ENCODE results near the gene PHLDB3. TPM values are rescaled to one million over a fixed set of nuclear protein-coding genes. Genes with fewer than 3 reads are reported as not detected.

PHLDB3 gene
- total and polyA plus RNA-seq, 7 donors: 5.7 to 16.0 (median 9.0) TPM

DNA sequence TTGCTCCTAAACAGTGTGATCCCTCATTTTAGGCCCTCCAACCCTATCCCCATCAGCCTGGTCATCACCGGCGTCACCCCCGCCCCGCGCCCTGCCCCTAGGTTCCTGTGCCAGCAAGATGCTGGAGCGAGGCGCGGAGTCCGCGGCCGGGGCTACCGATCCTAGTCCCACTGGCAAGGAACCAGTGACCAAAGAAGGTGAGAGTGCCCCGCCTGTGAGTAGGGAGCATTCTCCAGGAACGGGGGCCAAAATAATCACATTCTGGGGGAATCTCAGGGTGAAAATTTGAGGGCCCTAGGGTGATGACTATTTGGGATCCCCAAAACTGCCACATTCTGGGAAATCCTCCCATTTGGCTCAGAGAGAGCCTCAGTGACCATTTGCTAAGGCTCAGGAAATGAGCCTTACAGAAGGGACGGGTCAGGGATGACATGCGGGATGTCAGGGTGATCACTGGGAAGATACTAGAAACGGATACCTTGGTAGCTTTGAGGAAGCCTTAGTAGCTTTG lies 29.8 kb upstream of the PHLDB3 start:
- intact Hi-C loops (cut with DNase I): loop anchor here (1.0 to 5.0 kb wide), 3 partner anchors 62 to 133 kb away; partner anchors contain the start of genes IRGQ and ZNF576
- Histone ChIP-seq H3K9me3 (peaks cover 0 to 7% (median 0%) of the 10 kb centered on the region in 4 donors), H3K4me3 (peak overlapping the region; percentile 37 to 66 (median 56)), H3K4me1 (peaks cover 0 to 34% (median 29%) of the 10 kb centered on the region in 4 donors), H3K36me3 (peaks cover 0 to 16% (median 14%) of the 10 kb centered on the region in 4 donors), H3K27me3 (no peaks in the 10 kb centered on the region), H3K27ac (peak overlapping the region; percentile 93 to 98 (median 96))
- 38 to 43% methylated on average over 17 of the region's 17 CpGs for WGBS, 2 donors
- no peak for DNase-seq
- TF ChIP-seq EP300 (IDR thresholded peaks at IDR 0.05) (no peak), POLR2AphosphoS5 (IDR thresholded peaks at IDR 0.05) (peak in 2 of 4 donors; percentile 8 to 23), POLR2A (IDR thresholded peaks at IDR 0.05) (no peak)
- TF ChIP-seq, protein P1, sequence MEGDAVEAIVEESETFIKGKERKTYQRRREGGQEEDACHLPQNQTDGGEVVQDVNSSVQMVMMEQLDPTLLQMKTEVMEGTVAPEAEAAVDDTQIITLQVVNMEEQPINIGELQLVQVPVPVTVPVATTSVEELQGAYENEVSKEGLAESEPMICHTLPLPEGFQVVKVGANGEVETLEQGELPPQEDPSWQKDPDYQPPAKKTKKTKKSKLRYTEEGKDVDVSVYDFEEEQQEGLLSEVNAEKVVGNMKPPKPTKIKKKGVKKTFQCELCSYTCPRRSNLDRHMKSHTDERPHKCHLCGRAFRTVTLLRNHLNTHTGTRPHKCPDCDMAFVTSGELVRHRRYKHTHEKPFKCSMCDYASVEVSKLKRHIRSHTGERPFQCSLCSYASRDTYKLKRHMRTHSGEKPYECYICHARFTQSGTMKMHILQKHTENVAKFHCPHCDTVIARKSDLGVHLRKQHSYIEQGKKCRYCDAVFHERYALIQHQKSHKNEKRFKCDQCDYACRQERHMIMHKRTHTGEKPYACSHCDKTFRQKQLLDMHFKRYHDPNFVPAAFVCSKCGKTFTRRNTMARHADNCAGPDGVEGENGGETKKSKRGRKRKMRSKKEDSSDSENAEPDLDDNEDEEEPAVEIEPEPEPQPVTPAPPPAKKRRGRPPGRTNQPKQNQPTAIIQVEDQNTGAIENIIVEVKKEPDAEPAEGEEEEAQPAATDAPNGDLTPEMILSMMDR (IDR thresholded peaks at IDR 0.05): no peak

DNA sequence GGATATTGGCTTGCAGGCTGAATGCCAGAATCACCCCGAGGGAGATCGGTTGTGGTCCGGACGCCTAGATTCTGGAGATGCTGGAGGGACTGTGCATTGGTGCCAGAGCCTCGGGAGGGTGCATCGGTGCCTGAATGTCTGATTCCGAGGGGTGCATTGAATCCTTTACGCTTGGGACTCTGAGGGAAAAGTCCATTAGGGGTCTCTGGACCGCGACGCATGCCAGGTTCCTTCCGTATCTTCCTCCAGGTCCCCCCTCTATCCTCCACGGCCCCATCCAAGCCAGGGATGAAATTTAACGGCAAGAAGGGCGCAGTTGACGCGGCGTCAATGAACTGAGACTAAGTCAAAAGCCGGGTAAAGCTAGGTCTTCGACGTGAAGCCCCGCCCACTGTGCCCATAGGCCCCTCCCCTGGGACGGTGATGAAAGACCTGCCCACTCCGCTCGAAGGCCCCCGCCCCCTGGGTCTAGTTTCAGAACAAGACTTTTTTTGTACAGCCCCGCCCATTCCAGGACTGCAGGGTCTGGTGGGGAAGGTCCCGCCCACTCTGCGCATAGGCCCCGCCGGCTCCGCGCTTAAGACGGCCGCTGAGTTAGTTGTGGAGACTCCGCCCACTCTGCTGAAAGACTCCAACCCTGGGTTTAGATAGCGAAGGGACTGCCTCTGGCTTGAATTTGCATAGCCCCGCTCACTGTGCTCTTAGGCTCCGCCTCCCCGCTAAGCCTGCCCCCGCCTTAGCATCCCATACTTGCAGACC lies 29.2 kb upstream of the PHLDB3 start:
- DNase-seq: peak; percentile 100
- H3K36me3 ChIP-seq: peaks cover 0 to 10% (median 7%) of the 10 kb centered on the region in 4 donors
- TF ChIP-seq, protein P1 (IDR thresholded peaks at IDR 0.05): no peak
- TF ChIP-seq EP300 (IDR thresholded peaks at IDR 0.05): peak in 1 of 4 donors; percentile 6
- peak; percentile 9 to 72 (median 55) for TF ChIP-seq POLR2AphosphoS5 (IDR thresholded peaks at IDR 0.05)
- H3K27me3 ChIP-seq: no peaks in the 10 kb centered on the region
- intact Hi-C loops (cut with DNase I): loop anchor here (1.0 to 5.0 kb wide), 3 partner anchors 63 to 134 kb away; partner anchors contain the start of genes IRGQ and ZNF576
- peak overlapping the region; percentile 37 to 66 (median 56) for H3K4me3 ChIP-seq
- peaks cover 0 to 34% (median 29%) of the 10 kb centered on the region in 4 donors for H3K4me1 ChIP-seq
- H3K27ac ChIP-seq: peak overlapping the region; percentile 93 to 98 (median 96)
- peaks cover 0 to under 1% (median 0%) of the 10 kb centered on the region in 4 donors for H3K9me3 ChIP-seq
- WGBS, 2 donors: 1% methylated on average over 41 of the region's 41 CpGs

DNA sequence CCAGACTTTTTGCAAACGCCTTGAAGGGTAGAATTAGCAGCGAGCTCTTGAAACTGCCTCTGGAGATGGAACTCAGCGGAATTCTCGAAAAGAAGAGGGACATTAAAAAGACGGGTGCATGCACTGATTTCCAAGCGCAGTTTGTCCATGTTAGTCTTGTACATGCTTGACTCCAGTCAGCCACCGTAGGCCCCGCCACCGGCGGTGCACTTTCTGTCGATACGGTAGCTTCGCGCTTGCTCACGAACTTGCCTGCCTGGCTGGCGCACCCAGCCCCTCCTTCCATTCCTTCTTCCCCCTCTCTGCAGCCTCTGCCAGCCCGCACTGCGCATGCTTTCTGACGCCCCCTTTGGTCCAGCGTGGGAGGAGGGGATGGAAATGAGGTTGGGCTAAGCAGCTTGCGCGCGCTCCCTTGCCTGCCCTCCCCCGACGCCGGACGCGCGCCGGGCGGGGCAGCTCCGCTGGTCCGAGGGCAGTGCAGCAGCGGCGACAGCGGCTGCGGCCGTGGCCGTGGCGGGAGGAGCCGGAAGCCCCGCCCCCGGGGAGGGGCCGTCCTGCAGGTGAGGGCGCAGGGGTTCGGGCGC lies 28.5 kb upstream of the PHLDB3 start, which contains the start of gene ZNF575:
Gene ZNF575, plus strand, starts transcription at position 227 of the 584 bp plus-strand sequence. CDS start 1,235 bp downstream, outside the sequence.
- Histone ChIP-seq H3K27ac (peak within 1 kb of the TSS; percentile 93 to 98 (median 96)), H3K4me1 (peaks cover 0 to 38% (median 32%) of the 10 kb centered on the region in 4 donors), H3K4me3 (peak within 1 kb of the TSS; percentile 37 to 66 (median 56)), H3K36me3 (peaks cover 0 to 4% (median 2%) of the 10 kb centered on the region in 4 donors), H3K9me3 (no peaks in the 10 kb centered on the region), H3K27me3 (no peaks in the 10 kb centered on the region)
- WGBS, 2 donors: 0 to 1% methylated on average over 47 of the region's 47 CpGs
- DNase-seq: peak; percentile 94
- TF ChIP-seq POLR2A (IDR thresholded peaks at IDR 0.05): no peak
- peak; percentile 55 to 71 (median 69) for TF ChIP-seq POLR2AphosphoS5 (IDR thresholded peaks at IDR 0.05)
- intact Hi-C loops (cut with DNase I): loop anchor here (5.0 kb wide), 1 partner anchor 134 kb away; no protein-coding TSS in a partner anchor

DNA sequence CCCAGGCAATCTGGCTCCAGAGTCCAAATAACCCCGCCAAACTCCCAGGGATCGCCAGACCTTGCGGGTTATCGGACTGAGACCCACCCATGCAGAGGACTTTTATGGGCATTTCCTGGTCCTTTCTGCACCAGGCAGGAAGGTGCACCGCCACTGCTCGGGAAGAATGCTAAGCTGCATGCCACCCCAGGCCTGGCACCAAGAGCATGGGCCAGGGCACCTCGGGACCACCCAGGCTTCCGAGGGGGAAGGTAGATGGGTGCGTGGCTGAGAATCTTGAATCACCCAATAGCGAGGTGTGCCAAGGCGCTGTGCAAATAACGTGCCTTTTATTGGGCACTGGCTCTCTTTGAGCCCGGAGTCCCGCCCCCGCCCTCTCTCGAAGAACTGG lies 28.0 kb upstream of the PHLDB3 start:
- Histone ChIP-seq H3K36me3 (no peaks in the 10 kb centered on the region), H3K27ac (peak overlapping the region; percentile 93 to 98 (median 96)), H3K4me1 (peaks cover 0 to 43% (median 37%) of the 10 kb centered on the region in 4 donors), H3K27me3 (no peaks in the 10 kb centered on the region), H3K4me3 (peak overlapping the region; percentile 37 to 66 (median 56)), H3K9me3 (no peaks in the 10 kb centered on the region)
- TF ChIP-seq EP300 (IDR thresholded peaks at IDR 0.05): no peak
- TF ChIP-seq POLR2AphosphoS5 (IDR thresholded peaks at IDR 0.05): no peak
- TF ChIP-seq POLR2A (IDR thresholded peaks at IDR 0.05): no peak
- TF ChIP-seq, protein P1 (IDR thresholded peaks at IDR 0.05): no peak
- DNase-seq: peak; percentile 80
- 0 to 1% methylated on average over 16 of the region's 16 CpGs for WGBS, 2 donors
- intact Hi-C loops (cut with DNase I): loop anchor here (5.0 kb wide), 1 partner anchor 135 kb away; no protein-coding TSS in a partner anchor

Data from sigmoid colon (tissue), 7 donors.